GM18507 (cell line): Measurements from ENCODE around the gene SYNGR4.
"Not testable (repeated sequence)": the region's sequence is repeated elsewhere in the genome, so short reads cannot be mapped to it uniquely, and the experiment has no call there.

Experiments used
- DNase-seq: peaks from one replicate; pipeline ENCODE4 v3.0.0; 2011; ENCODE audit warnings: low read depth; ENCODE audit not compliant: insufficient read length; ENCODE audit errors: extremely low spot score
- FAIRE-seq: peaks from 2 replicates; lab custom pipeline; 2011; peaks lifted over from hg19 to GRCh38; lab: Jason Lieb, UNC

SYNGR4 gene, protein sequence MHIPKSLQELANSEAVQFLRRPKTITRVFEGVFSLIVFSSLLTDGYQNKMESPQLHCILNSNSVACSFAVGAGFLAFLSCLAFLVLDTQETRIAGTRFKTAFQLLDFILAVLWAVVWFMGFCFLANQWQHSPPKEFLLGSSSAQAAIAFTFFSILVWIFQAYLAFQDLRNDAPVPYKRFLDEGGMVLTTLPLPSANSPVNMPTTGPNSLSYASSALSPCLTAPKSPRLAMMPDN

DNA sequence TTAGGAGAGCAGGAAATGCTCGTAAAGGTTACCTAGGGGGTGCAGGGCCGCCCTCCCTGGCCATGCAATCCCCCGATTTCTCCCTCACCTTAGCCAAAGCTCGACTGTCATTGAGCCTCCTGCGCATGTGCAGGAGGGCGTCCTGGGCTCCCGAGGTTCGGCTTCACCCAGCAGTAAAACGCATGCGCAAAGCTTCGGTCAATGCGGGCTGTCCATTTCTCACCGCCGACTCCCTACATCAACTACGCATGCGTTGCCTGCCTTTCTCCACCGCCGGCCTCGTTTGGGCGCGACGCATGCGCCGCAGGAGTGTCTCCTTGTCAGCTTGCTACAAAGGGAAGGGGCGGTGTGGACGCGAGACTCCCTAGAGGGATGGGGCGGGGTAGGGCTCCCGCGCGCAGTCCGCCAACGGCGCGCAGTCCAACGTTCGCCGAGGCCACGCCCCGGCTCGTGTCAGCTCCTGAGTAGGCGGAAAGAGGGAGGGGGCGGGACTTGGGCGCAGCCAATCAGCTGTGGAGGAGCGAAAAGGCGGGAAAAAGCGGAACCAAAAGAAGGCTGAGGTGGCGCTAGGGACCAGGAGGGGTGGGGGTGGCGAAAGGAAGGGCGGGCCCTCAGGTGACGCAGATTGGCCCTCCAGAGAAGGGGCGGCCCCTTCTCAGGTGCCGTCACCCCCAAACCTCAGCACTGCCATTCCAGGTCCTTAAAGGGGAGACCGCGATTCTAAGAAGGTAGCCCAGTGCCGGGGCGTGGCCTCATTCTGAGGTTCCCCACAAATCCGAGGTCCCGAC, at the start of gene SYNGR4, which contains the start of gene TMEM143:
Gene SYNGR4, plus strand, starts transcription at position 558 of the 788 bp plus-strand sequence. CDS start 1,476 bp downstream, outside the sequence.
Gene TMEM143, minus strand, starts transcription at position 131 of the 788 bp plus-strand sequence. Its CDS starts 20 bp downstream, at position 111.
- FAIRE-seq (peak; percentile 100), DNase-seq (peak; percentile 97)

GRCh38 chr19:48315712-48316111, 48.5 kb upstream of the SYNGR4 start:
- FAIRE-seq (no peak), DNase-seq (no peak)

DNA sequence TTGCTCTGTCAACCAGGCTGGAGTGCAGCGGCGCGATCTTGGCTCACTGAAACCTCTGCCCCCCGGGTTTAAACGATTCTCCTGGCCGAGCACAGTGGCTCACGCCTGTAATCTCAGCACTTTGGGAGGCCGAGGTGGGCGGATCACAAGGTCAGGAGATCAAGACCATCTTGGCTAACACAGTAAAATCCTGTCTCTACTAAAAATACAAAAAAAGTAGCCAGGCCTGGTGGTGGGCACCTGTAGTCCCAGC, 46.5 kb upstream of the SYNGR4 start:
- not testable (repeated sequence) for FAIRE-seq, DNase-seq

- DNase-seq = no peak
- no peak for FAIRE-seq
Measured at GRCh38 chr19:48318286-48318987, 45.7 kb upstream of the SYNGR4 start.

DNA sequence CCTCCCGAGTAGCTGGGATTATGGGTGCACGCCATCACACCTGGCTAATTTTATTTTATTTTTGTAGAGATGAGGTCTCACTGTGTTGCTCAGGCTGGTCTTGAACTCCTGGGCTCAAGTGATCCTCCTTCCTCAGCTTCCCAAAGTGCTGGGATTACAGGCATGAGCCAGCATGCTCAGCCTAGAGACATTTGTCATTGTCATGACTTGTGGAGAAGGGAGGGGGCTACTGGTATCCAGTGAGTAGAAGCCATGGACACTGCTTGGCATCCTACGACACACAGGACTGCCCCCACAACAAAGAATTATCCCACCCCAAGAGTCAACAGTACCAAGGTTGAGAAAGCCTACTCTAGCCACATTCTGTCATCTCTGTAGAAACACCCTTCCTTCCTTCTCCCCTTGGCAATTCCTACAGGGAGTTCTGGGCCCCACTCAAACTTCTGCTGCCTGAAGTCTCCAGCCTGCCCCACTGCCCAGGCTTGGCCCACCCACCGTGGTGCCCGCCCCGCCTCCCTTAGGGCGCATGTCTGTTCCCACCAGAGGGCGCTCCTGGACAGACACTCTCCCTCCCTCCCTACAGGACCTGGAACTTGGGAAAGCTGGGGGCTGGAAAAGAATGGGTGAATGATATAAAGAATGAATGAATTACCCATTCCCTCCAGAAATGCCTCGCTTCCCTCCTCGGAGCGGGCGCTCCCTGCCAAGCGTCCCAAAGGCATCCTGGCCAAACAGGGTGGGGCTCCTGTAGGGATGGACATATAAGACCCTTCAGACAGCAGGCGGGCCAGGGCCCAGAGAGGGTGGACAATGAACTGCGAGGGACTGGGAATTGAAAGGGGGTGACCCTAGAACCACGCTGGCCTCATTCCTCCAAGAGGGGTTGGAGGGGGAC, 44.3 kb upstream of the SYNGR4 start:
- FAIRE-seq = peak; percentile 78
- DNase-seq = no peak

GRCh38 chr19:48321372-48321621, 42.9 kb upstream of the SYNGR4 start:
- FAIRE-seq (no peak), DNase-seq (peak; percentile 97)

DNA sequence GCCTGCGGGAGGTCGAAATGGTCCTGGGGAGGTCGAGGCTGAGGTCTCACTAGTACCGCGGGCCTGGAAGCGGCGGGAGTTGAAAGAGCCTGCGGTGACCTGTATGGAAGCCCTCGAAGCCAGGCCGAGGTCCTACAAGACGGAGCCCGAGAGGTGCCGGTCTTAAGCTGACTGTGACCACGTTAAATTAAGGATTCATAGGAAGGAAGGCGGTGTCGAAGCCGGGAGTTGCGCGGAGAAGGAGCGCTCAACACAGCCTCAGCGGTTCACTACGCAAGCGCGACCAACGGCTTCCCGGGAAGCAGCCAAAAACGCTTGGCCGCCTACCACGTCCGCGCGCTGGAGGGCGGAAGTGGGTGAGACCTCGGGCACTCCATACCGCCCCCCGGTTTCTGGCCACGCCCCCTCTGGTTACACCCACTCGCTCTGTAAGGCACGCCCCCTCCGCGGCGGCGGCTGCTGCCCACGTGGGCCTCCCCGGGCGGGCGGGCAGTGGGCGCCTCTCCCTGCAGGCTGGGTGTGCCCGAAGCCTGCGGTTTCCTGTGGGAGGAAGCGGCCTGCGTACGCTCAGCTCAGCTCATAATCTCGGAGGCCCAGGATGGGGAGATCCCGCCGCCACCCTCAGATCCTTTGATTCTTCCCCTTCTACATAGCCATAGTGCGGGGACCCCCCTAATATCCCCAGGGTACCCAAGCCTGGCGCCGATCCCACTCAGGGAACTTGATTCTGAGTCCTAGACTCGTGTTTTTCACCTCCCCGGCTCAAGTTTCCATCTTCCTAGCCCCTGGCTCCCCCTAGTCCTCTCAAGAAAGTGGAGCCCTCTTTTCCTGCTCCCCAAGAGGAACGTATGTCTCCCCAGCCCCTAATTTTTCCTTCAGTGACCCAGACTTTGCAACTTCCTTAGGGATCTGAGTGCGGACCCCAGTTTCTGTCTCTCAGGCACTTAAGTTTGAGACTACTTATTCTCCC, 42.3 kb upstream of the SYNGR4 start:
- peak; percentile 96 for FAIRE-seq

DNA sequence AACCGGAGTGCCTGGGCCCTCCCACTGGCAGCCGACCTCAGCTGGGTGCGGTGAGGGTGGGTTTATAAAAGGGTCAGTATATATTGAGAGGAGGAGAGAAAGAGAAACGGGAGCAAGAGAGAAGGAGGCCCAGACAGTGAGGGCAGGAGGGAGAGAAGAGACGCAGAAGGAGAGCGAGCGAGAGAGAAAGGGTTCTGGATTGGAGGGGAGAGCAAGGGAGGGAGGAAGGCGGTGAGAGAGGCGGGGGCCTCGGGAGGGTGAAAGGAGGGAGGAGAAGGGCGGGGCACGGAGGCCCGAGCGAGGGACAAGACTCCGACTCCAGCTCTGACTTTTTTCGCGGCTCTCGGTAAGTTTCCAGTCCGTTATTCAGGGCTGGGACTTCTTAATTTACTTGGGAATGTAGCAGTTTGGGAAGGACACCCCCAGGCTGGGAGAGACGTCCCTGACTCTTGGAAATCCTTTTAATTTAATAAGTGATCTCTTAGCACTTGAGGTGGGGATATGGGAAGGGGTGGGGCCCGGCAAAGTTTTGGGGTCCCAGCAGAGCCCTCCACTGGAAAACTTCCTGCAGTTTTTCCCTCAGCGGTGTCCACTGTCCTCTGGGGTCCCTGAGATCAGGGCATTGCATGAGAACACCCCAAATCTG, 38.8 kb upstream of the SYNGR4 start, which contains the start of gene EMP3:
Gene EMP3, plus strand, starts transcription at position 288 of the 646 bp plus-strand sequence. CDS start 1,293 bp downstream, outside the sequence.
- DNase-seq = no peak
- FAIRE-seq = peak; percentile 83

More for the DNA sequence above, 42.3 kb upstream of the SYNGR4 start:
- DNase-seq = peak; percentile 95

DNA sequence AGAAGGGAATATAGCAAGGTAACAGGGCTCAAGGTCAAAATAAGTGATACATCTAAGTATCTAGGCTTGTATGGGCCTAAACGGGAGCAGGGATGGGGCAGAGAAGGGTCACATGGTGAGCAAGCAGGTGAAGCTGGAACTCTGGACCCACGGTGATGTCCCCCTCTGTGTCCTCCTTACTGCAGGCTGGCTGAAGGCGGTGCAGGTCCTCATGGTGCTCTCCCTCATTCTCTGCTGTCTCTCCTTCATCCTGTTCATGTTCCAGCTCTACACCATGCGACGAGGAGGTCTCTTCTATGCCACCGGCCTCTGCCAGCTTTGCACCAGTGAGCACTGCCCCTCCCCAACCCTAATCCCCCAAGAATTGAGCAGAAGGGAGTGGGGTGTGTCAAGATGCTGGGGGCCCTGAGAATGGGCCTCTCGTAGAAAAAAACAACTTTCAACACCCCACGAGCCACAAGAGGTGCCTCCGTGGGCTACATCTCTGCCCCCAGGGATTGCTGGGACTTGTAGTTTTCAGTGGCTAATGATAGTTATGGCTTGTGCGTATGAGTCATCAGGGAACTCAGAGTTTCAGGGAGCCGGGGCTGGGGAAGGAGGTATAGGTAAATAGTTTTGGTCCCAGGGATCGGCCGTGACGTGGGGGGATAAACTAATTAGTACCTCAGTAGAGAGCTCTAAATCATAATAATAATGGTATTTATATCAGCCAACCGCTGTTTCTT, 34.8 kb upstream of the SYNGR4 start:
- FAIRE-seq (no peak), DNase-seq (no peak)

DNA sequence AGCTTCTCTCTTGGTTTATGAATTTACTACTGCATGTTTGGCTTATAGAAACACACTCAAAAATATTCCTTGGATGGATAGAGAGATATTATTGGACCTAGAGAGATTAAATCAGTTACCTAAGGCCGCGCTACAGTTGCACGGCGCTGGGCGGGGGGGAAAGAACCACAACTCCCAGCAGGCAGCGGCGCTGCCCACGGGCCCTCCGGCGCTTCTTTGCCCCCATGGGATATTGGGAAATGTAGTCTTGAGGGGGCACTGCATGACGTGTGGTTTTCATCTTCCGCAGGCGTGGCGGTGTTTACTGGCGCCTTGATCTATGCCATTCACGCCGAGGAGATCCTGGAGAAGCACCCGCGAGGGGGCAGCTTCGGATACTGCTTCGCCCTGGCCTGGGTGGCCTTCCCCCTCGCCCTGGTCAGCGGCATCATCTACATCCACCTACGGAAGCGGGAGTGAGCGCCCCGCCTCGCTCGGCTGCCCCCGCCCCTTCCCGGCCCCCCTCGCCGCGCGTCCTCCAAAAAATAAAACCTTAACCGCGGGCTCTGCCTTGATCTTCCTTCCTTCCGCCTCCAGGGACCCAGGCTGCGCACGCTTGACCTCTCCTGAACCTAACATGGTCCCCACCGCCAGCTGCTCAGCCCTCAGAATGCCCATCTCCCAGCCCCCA, 34.0 kb upstream of the SYNGR4 start:
- peak; percentile 93 for FAIRE-seq
- peak; percentile 54 for DNase-seq

DNA sequence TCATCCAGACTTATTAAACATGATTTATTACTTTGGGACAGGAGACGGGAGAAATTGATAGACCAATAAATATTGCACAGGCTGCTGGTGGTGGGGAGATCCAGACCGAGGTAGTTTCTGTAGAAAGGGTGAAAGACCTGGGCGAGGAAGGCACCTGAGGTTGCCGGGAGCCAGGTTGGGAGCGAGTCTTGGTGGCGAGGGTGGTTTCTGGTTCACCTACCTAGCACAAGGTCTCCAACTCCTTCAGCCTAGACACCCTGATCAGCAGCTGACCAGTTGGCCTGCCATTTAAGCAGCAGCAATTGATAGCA, 31.9 kb upstream of the SYNGR4 start:
- no peak for DNase-seq
- FAIRE-seq = no peak

GRCh38 chr19:48332662-48333466, 31.3 kb upstream of the SYNGR4 start:
- FAIRE-seq (peak; percentile 99), DNase-seq (peak; percentile 77)

DNA sequence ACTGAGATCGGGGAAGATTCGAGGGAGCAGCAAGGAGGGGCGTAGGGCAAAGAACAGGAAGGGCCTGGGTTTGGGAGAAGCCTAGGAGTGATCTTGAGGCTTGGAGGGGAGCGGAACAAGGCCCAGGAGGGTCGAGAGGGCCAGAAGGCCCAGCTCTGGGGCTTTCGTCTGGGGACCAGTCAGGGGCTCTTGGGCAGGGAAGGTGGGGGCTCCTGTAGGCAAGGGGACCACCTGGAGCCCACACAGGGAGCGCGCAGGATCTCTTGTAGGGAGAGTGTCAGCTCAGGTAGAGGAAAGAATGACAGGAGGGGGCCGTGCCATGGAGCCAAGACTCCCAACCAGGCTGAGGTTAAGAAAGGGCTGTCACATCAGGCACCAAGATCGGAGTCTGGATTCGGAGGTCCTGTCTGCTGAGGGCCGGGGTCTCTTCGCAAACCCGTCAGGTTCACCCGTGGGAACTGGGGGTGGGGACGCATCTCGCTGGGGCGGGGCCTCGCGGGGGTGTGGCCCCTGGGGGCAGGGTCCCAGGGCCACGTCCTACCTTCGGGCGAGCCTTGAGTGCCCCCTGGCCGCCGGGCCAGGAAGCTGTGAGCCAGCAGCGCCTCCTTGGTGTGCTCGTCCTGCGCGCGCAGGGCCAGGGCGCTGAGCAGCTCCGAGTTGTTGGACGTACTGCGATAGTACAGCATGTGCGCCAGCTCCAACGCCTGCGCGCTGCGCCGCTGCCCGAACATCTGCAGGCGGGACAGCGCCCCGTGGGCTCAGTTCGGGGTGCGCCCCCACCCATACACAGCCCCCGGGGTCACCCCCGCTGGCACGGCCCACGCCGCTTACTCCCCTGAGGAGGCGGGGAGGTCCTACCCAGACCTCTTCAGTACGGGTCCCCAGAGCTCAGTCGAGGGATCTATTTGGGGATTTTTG, 30.4 kb upstream of the SYNGR4 start:
- DNase-seq = peak; percentile 88
- FAIRE-seq = peak; percentile 93

DNA sequence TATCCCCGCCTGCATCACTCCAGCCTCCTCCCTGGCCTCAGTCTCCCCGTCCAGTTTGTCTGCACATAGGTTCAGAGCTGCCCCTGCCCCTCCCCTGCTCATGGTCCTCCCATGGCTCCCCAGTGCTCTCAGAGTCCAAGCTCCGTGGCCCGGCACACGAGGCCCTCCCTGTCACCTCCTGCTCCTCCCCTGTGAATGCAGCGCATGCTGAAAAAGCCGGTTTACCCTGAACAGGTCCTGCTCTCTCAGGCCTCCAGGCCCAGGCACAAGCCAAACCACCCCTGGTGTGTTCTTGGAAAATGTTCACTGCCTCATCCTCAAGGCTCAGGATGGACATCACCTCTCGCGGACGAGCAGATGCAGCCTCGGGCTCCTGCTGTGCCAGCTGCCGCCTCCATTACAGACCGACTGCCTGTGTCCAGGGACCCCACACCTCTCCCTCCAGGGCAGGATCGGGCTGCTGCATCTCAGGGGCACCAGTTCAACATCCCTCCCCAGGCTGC, 25.9 kb upstream of the SYNGR4 start:
- DNase-seq = no peak
- no peak for FAIRE-seq

- DNase-seq (no peak), FAIRE-seq (no peak)
Measured at GRCh38 chr19:48338802-48339503, 25.2 kb upstream of the SYNGR4 start.
